HG02763 (cell line): ENCODE results near the gene MRPL23.

ENCODE experiments used
- ATAC-seq: cut with Tn5 transposase; IDR thresholded peaks from one replicate; pipeline ENCODE4 v1.9.1; 2021; ENCODE audit warnings: mild to moderate bottlenecking, moderate library complexity; ENCODE audit not compliant: unreplicated experiment

MRPL23 gene

GRCh38 chr11:1946812-1947484, at the start of gene MRPL23:
MRPL23 (plus strand) TSS chr11:1947332; CDS start chr11:1947363, 31 bp downstream.
- ATAC-seq: peak; percentile 44

DNA sequence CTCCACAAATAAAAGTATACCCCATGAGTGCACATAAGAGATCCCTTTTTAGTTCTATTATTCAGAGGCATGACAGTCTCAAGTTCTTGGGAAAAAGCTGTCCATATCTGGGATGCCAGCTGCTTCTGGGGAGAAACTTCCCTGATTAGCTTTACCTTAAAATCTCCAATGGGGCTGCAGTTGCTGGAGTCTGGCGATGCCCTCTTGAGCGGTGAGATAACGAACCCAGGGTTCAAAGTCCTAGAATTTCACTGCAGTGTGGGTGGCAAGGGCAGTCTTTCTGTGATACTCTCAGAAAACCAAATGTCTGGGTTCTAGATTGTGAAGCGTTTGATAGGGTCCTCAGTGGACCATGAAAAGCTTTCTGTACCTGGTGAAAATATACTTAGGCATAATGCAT, 48.0 kb upstream of the MRPL23 start:
- no peak for ATAC-seq

- no peak for ATAC-seq
Measured at GRCh38 chr11:1899686-1900085, 47.4 kb upstream of the MRPL23 start.

DNA sequence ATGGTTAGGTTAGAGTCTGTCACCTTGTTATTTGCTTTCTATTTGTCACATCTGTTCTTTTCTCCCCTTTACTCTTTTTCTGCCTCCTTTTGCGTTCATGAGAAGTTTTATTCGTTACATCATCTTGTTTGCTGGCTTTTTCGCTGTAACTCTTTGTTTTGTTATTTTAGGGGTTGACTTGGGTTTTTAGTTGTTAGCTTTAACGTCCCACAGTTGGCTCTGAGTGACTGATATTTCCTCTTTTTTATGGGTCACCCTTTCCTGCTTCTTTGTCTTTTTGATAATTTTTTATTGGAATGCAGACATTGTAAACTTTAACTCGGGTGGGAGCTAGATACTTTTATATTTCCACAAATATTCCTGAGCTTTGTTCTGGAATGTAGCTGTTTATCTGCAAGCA, 41.0 kb upstream of the MRPL23 start:
- ATAC-seq: no peak

GRCh38 chr11:1906611-1907423, 40.3 kb upstream of the MRPL23 start:
- no peak for ATAC-seq

GRCh38 chr11:1908618-1909017, 38.5 kb upstream of the MRPL23 start:
- ATAC-seq: no peak

- no peak for ATAC-seq
Measured at GRCh38 chr11:1909524-1909923, 37.6 kb upstream of the MRPL23 start.

DNA sequence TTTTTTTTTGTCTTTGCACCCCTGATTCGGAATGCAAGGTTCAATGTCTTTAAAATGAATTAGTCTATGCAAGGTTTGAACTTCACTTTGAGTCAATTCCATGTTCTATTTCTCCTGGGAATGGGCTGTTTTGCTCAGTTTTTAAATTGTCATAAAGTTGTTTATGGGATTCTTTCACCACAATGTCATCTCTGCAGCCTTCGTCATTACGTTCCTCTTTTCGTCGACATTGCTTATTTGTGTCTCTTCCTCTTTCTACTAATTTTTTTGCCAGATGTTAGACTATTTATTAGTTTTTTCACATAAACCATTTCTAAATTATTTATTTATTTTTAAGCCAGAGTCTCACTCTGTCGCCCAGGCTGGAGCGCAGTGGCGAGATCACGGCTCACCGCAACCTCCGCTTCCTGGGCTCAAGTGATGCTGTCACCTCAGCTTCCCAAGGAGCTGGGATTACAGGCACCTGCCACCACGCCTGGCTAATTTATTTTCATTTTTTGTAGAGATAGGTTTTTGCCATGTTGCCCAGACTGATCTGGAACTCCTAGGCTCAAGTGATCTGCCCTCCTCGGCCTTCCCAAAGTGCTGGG, 34.7 kb upstream of the MRPL23 start:
- ATAC-seq: no peak

- ATAC-seq: no peak
Measured at GRCh38 chr11:1913271-1914060, 33.7 kb upstream of the MRPL23 start.

- ATAC-seq: no peak
Measured at GRCh38 chr11:1915795-1916131, 31.4 kb upstream of the MRPL23 start.

DNA sequence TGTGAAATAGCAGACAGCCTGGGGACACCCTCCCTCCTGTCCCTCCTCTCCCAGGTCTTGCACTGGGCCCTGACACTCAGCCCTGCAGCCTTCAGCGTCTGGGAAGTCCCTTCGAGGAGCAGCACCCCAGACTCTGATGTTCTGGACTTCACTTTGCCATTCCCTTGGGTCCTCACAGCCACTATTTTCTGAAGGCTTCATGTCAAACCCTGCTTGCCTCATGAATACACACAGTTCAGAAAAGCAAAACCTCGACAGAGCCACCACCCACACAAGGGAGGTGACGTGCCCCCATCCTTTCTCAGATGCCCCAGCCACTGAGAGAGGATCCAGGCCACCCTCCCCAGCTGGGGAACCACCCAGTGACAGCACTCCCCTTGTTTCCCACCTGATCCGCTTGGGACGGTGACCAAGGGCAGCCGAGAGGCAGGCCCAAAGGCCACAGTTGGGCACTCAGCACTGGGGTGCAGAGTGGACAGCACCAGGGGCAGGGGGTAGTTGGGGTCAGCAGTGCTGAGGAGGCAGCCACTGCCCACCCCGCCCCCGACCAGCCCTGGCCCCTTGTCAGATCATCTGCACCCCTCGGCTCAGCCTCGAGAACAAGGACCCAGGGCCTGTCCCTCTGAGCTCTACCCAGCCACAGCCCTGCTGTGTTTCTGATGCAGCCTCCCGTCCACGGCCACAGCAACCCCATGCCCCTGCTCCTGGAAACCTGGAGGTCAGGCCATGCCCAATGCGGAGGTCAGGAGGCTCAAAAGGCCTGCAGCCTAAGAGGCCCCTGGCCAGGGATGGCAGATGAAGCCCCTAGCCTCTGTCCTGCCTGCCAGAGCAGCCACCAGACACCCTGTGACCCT, 30.8 kb upstream of the MRPL23 start:
- no peak for ATAC-seq

GRCh38 chr11:1916986-1917522, 30.1 kb upstream of the MRPL23 start:
- ATAC-seq: no peak

DNA sequence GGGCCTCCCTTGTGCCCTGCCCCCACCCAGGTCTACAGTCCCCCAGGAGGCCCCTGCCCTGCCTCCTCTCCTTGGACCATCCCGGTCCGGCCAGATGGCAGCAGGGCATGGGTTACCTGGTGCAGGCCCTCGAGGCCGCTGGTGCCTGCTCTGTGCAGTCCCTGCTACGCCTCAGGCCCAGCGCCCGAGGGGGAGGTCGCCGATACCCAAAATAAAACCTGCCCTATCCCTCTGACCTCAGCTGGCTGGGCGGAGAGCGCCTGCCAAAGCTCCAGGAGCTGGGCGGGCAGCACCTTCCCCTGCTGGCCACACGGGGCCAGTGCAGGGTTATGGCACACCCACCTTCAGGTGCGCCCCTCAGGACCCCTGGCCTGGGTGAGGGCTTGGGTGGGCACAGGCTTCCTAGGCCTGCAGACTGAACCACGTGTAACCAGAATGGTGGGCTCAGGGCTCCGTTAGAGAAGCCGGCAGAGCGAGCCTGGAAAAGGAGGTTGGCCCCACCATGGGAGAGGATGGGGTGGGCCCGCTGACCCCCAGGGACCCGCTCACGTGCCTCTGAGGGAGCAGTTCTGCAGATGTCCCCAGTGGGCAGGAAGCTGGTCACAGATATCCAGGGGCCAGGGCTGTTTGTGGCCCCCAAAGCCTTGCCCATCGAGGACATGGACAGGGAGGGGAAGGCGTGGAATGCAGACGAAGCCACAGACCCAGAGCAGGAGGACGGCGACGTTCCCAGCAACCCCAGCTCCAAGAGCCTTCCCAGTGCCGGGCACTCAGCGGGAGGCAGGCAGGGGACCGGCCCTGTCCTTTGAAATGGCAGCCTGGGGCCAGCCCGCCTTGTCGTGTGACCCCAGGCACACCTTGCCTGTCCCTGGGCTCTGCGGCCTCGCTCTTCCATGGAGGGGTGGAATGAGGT, 29.4 kb upstream of the MRPL23 start:
- ATAC-seq: no peak

- ATAC-seq: no peak
Measured at GRCh38 chr11:1918436-1919315, 28.5 kb upstream of the MRPL23 start.

GRCh38 chr11:1919391-1920127, 27.6 kb upstream of the MRPL23 start, which contains the start of gene TNNT3:
TNNT3 (plus strand) TSS chr11:1919703; CDS start chr11:1922875, 3,172 bp downstream.
- ATAC-seq: no peak

DNA sequence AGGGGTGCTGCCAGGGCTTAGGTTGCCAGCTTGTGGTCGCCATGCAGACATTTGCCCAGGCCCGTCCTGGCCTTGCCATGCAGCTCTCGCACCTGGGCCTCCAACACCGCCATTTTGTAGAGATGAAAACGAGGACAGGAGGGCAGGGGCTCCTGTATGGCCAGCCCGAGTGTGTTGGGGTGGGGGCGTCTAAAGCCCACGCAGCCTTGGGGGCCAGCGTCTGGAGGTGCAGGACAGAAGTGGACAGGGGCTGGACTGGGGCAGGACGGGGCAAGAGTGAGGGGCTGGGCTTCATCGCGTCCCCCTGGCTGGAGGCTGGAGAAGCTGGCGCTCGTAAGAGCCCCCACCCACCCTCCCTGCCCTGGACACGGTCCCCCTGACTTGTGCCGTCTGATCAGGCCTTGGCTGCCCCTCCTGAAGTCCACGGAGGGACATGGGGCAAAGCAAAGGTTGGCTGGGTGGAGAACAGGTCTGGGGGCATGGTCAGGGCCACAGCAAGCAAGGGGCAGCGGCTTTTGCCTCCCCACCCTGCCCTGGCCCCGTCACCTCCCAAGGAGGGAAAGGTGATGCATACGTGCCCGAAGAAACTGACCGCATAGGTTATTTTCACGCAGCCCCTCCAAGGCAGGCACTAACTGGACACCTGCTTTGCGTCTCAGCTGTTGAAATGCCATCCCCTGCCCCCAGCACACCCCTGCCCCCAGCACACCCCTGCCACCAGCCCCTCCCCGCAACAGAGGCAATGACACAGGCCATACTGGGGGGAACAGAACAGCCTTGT, 26.8 kb upstream of the MRPL23 start:
- no peak for ATAC-seq
